ENCODE measurements around the gene CMC1.

- TF ChIP-seq, protein P1, sequence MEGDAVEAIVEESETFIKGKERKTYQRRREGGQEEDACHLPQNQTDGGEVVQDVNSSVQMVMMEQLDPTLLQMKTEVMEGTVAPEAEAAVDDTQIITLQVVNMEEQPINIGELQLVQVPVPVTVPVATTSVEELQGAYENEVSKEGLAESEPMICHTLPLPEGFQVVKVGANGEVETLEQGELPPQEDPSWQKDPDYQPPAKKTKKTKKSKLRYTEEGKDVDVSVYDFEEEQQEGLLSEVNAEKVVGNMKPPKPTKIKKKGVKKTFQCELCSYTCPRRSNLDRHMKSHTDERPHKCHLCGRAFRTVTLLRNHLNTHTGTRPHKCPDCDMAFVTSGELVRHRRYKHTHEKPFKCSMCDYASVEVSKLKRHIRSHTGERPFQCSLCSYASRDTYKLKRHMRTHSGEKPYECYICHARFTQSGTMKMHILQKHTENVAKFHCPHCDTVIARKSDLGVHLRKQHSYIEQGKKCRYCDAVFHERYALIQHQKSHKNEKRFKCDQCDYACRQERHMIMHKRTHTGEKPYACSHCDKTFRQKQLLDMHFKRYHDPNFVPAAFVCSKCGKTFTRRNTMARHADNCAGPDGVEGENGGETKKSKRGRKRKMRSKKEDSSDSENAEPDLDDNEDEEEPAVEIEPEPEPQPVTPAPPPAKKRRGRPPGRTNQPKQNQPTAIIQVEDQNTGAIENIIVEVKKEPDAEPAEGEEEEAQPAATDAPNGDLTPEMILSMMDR (IDR thresholded peaks at IDR 0.05; ENCODE audit: poor library complexity), result no peak
- TF ChIP-seq EZH2 (IDR thresholded peaks at IDR 0.05; ENCODE audit: borderline replicate concordance), result no peak
Observed at GRCh38 chr3:28226020-28226419, 15.4 kb upstream of the CMC1 start.

Data from hepatocyte (in vitro differentiated cells).